Esophagus squamous epithelium (tissue), 5 donors: ENCODE measurements around the gene MAMDC2. TPM values are rescaled to one million over a fixed set of nuclear protein-coding genes. Genes with fewer than 3 reads are reported as not detected.

Experiments
- DNase-seq: peaks from one replicate; lab custom pipeline; 2025; lab: John Stamatoyannopoulos, UW
- H3K27ac ChIP-seq, 4 donors: fragments of 200-600 bp; sonication (generic); one replicate each; pipeline ENCODE4 v1.5.1; 2016 to 2019; ENCODE audit warnings: mild to moderate bottlenecking in 1 of 4
- H3K27me3 ChIP-seq, 4 donors: fragments of 200-600 bp; sonication (generic); 1 replicate in 3 of 4; 2 replicates in 1 of 4; pipeline versions ENCODE4 v1.5.1 to v1.6.0; 2017 to 2021; ENCODE audit warnings: antibody characterized with exemption in 1 of 4
- H3K36me3 ChIP-seq, 3 donors: fragments of 200-600 bp; sonication (generic); one replicate each; pipeline ENCODE4 v1.5.1; 2016 to 2019
- H3K4me1 ChIP-seq, 3 donors: fragments of 200-600 bp; sonication (generic); one replicate each; pipeline ENCODE4 v1.5.1; 2017 to 2019
- H3K4me3 ChIP-seq, 4 donors: fragments of 200-600 bp; sonication (generic); 1 replicate in 3 of 4; 2 replicates in 1 of 4; pipeline ENCODE4 v1.5.1; 2016 to 2019; ENCODE audit warnings: mild to moderate bottlenecking in 2 of 4, moderate library complexity in 1 of 4
- H3K9me3 ChIP-seq, 3 donors: fragments of 200-600 bp; sonication (generic); one replicate each; pipeline ENCODE4 v1.5.1; 2016 to 2019
- POLR2A ChIP-seq, 4 donors: fragments of 450-650 bp; IDR thresholded peaks; one replicate each; pipeline ENCODE4 v1.6.1; 2017; ENCODE audit warnings: antibody characterized with exemption in 4 of 4, mild to moderate bottlenecking in 4 of 4, moderate library complexity in 3 of 4
- WGBS, 2 donors: methylation state at CpG; one replicate each; pipeline ENCODE4 v1.1.5; 2018; 5-methylcytosine and 5-hydroxymethylcytosine counted together
- intact Hi-C: fragments of 100-400 bp; cut with DNase I; formaldehyde crosslinking; loops from one replicate; pipeline ENCODE4 v1.15.0; 2022
- total RNA-seq, 4 donors: library from RNA; depleted of rRNA; stranded (reverse); fragments of >200 nt; gene quantifications; one replicate each; pipeline ENCODE4 v1.1.0, GENCODE V29; 2016
- TF ChIP-seq, protein P1 (sequence below), 6 experiments: fragments of 450-650 bp in 4 of 6; fragments of 200-600 bp in 2 of 6; sonication (generic) in 2 of 6; IDR thresholded peaks; one replicate each; pipeline ENCODE4 v1.5.1; 2016 to 2019; ENCODE audit warnings: antibody characterized with exemption in 6 of 6, mild to moderate bottlenecking in 4 of 6, moderate library complexity in 4 of 6
- donor health status: DM: yes; HTN: yes; CAD: no.

The MAMDC2 gene
- total RNA-seq, 4 donors from 2014 or later = 1.9 to 58.4 (median 11.3) TPM

DNA sequence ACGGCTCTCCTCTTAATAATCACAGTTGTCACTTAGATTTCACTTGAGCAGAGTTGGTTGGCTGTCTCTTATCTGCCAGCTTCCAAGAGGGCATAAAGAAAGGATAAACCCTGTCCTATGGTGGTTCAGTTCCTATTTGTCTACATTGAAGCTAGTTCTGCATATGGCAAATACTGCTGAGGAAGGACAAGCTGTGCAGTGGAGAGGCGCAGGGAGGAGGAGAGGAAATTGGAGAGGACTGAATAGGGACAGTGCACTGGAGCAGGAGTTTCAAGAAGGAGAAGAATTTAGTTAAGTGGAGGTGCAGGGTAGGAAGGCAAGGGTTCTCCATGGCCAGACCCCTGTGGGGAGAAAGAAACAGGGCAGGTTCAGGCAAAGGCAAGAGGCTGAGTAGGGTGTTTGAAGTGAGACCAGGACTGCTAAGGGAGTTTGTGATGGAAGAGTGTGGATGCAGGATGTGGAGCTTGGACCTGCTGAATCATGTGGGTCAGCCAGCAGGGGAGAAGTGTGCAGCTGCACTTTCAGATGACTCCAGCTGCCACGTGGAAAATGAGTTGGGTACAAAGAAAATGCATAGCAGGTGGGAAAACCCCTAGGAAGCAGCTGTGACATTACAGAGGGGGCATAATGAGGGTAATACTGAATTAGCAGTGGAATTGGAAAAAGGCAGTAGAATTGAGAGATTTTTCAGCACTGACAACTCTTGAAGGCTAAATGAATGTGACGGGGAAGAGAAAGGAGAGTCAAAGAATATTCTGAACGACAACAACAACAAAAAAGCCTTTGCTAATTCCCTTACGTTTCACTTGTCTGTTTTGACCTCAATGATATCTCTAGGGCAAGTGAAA, 66.8 kb downstream of the MAMDC2 start:
- Histone ChIP-seq H3K27ac (peak overlapping the region in 2 of 4 donors; percentile 24 to 25), H3K4me1 (peaks cover 0 to 35% (median 0%) of the 10 kb centered on the region in 3 donors), H3K4me3 (no peak overlapping the region), H3K27me3 (no peaks in the 10 kb centered on the region), H3K9me3 (no peaks in the 10 kb centered on the region), H3K36me3 (peaks cover 0 to 15% (median 0%) of the 10 kb centered on the region in 3 donors)
- WGBS, 2 donors = 46 to 48% methylated on average over 6 of the region's 6 CpGs
- no peak for DNase-seq
- TF ChIP-seq, protein P1, sequence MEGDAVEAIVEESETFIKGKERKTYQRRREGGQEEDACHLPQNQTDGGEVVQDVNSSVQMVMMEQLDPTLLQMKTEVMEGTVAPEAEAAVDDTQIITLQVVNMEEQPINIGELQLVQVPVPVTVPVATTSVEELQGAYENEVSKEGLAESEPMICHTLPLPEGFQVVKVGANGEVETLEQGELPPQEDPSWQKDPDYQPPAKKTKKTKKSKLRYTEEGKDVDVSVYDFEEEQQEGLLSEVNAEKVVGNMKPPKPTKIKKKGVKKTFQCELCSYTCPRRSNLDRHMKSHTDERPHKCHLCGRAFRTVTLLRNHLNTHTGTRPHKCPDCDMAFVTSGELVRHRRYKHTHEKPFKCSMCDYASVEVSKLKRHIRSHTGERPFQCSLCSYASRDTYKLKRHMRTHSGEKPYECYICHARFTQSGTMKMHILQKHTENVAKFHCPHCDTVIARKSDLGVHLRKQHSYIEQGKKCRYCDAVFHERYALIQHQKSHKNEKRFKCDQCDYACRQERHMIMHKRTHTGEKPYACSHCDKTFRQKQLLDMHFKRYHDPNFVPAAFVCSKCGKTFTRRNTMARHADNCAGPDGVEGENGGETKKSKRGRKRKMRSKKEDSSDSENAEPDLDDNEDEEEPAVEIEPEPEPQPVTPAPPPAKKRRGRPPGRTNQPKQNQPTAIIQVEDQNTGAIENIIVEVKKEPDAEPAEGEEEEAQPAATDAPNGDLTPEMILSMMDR (IDR thresholded peaks at IDR 0.05) = no peak
- no peak for TF ChIP-seq POLR2A (IDR thresholded peaks at IDR 0.05)
- intact Hi-C loops = loop anchor here (2.0 kb wide), 1 partner anchor 138 kb away; no protein-coding TSS in a partner anchor

DNA sequence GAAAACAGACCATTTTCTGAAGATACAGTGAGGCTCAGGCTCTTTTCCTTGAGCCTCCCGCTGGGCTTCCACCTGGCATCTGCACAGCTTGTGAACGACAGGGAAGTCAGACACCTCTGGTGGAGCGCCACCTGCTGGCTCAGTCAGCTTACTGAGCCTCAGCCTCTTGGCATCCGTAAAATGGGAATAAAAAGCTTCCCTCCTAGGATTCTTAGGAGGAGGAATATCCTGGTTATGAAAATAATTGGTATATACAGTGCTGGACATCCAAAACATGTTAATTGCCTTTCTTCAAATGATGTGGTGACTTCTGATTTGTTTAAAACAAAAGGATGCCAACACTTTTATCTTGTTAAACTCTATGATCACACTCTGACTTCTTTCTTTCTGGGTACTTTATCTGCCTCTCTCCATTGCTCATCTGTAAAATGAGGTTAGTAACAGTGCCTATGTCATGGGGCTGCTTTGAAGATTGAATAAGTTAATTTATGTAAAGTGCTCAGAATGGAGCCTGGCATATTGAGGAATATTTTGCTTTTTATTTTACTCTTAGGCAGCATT, 67.5 kb downstream of the MAMDC2 start:
- WGBS, 2 donors = 3 to 6% methylated on average over 4 of the region's 4 CpGs
- peak overlapping the region in 3 of 4 donors; percentile 16 to 58 (median 24) for H3K27ac ChIP-seq
- intact Hi-C loops = loop anchor here (2.0 kb wide), 1 partner anchor 138 kb away; no protein-coding TSS in a partner anchor

DNA sequence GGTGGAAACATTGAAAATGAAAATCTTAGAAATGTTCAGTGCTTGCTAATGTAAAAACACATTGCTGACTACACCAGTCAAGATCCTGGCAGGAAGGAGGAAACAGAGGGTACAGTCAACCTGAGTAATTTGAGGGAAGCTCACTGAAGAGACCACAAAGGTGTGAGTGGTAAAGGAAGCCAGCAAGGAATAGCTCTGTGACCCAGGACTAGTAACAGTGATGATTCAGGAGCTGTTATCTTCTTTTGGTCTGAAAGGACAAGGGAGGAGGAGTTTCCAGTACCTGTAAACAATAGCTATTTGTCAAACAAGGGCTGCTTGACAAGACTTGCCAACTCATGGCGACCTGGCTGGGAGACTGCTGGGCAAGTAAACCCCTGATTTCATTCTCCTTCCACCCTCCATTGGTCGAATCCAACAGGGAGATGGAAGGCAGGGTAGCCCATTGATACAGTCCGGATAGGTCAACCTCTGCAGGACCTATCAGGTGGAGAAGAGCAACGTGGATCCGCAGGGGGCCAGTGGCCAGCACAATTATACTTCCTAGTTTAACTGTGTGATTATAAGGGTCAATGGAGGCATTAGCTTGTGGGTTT, 68.1 kb downstream of the MAMDC2 start:
- intact Hi-C loops = loop anchor here (2.0 kb wide), 1 partner anchor 139 kb away; no protein-coding TSS in a partner anchor

More for the DNA sequence above, 67.5 kb downstream of the MAMDC2 start:
- TF ChIP-seq, protein P1 (IDR thresholded peaks at IDR 0.05) = peak; percentile 79 to 93 (median 85)
- no peak for TF ChIP-seq POLR2A (IDR thresholded peaks at IDR 0.05)
- Histone ChIP-seq H3K4me1 (peaks cover 0 to 35% (median 0%) of the 10 kb centered on the region in 3 donors), H3K9me3 (no peaks in the 10 kb centered on the region), H3K36me3 (peaks cover 0 to 15% (median 0%) of the 10 kb centered on the region in 3 donors), H3K4me3 (no peak overlapping the region), H3K27me3 (no peaks in the 10 kb centered on the region)
- no peak for DNase-seq

DNA sequence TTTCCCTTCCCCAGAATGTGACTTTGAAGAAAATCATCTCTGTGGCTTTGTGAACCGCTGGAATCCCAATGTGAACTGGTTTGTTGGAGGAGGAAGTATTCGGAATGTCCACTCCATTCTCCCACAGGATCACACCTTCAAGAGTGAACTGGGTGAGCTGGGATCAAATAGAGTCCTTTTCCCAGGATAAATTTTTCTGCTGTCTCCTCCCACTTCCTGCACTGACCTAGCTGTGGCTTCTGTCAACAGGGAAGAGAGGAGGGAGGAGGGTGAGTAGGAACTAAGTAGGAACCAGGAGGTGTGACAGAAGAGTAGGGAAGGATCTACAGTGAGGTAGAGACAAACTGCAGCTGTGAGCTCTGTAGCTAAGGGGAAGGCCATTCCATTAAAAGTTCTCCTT, 69.3 kb downstream of the MAMDC2 start:
- no peak for TF ChIP-seq POLR2A (IDR thresholded peaks at IDR 0.05)
- TF ChIP-seq, protein P1 (IDR thresholded peaks at IDR 0.05) = no peak
- Histone ChIP-seq H3K27me3 (no peaks in the 10 kb centered on the region), H3K9me3 (no peaks in the 10 kb centered on the region), H3K36me3 (peaks cover 0 to 19% (median 0%) of the 10 kb centered on the region in 3 donors), H3K4me3 (no peak overlapping the region), H3K4me1 (peaks cover 0 to 35% (median 0%) of the 10 kb centered on the region in 3 donors), H3K27ac (peak overlapping the region in 2 of 4 donors; percentile 3)
- 95 to 100% methylated on average over 1 to 2 of the region's 2 CpGs for WGBS, 2 donors
- no peak for DNase-seq
- intact Hi-C loops = no loop called here

More for the DNA sequence above, 68.1 kb downstream of the MAMDC2 start:
- Histone ChIP-seq H3K4me1 (peaks cover 0 to 35% (median 0%) of the 10 kb centered on the region in 3 donors), H3K4me3 (no peak overlapping the region), H3K27me3 (no peaks in the 10 kb centered on the region), H3K27ac (peak overlapping the region in 3 of 4 donors; percentile 16 to 58 (median 24)), H3K36me3 (peaks cover 0 to 15% (median 0%) of the 10 kb centered on the region in 3 donors), H3K9me3 (no peaks in the 10 kb centered on the region)
- DNase-seq = no peak
- no peak for TF ChIP-seq POLR2A (IDR thresholded peaks at IDR 0.05)
- TF ChIP-seq, protein P1 (IDR thresholded peaks at IDR 0.05) = no peak
- WGBS, 2 donors = 57 to 62% methylated on average over 3 to 5 of the region's 5 CpGs
